Mesenteric fat pad (tissue), 1 donor: ENCODE measurements around the gene SEMA4D. TPM values are rescaled to one million over a fixed set of nuclear protein-coding genes. Genes with fewer than 3 reads are reported as not detected.
"Not testable (repeated sequence)": the region's sequence is repeated elsewhere in the genome, so short reads cannot be mapped to it uniquely, and the experiment has no call there.

ENCODE experiments used
- DNase-seq: peaks from one replicate; pipeline ENCODE4 v3.0.0-alpha.2; 2020; ENCODE audit warnings: low spot score
- total RNA-seq: library from RNA; stranded (reverse); fragmentation: NEBNext Ultra II Directional; extraction: Animal tissue kit (Norgen Biotek cat#: 25700); gene quantifications from one replicate; pipeline ENCODE4 v1.2.1, GENCODE V29; 2021
- donor health status: DM: yes; HTN: yes; CAD: no.

Gene SEMA4D
- total RNA-seq, 1 donor from 2014 or later, result 16.9 TPM

DNA sequence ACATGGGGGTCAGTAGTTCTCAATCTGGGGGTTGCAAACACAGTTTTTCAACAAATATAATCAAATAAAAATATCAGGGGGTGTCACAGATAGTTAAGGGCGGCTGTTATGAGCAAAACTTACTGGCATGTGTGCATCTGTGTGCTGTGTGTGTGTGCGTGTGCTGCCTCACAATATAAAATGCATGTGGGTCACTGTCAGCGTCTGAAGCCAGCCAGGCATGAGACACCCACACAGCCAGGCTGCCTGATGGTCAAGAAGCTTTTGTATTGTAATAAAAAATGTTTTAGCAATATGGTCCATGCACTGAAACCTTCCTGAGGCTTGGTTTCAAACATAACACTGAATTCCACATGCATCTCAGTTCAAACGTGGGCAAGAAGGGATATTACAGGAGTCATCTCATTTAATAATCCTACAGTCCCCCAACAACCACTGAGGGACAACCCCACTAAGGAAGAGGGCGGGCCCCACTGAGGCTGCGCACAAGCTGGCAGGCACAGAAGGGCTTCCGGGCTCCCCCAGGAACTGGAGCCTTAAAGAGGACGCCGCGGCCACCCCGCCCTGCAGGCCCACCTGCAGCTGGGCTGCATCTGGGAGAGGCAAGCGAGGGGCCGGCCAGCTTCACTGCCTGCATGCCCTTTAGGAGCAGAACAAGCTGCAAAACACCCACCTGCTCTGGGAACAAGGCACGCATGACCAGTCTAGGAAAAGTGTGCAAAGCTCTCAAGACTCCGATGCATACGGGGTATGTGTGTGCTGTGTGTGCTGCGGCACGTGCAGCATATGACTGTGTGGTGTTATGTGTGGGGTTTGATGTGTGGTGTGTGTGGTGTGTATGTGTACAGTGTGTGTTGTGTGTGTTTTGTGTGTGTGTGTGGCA is 14.1 kb downstream of the SEMA4D start:
- no peak for DNase-seq

DNA sequence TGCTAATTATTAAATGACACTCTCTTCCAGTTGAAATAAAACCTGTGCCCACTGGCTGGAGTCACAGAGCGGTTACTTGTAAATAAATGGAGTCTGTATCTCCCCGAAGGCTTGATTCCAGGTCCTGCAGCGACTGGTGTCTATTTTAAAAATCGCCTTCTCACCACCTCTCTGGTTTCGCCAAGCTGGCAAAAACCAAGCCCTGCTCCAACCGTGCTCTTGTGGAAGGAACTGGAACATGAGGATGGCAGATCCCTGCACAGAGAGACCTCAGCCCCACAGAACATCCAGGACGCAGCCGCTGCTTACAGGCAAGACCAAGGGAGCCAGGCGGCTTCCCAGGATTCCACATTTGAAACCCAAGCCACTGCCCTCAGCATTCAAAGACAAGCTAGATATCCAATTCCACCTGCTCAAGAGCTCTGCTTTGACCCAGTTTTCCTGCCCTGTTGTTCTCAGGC is 15.0 kb downstream of the SEMA4D start:
- DNase-seq, result no peak

DNA sequence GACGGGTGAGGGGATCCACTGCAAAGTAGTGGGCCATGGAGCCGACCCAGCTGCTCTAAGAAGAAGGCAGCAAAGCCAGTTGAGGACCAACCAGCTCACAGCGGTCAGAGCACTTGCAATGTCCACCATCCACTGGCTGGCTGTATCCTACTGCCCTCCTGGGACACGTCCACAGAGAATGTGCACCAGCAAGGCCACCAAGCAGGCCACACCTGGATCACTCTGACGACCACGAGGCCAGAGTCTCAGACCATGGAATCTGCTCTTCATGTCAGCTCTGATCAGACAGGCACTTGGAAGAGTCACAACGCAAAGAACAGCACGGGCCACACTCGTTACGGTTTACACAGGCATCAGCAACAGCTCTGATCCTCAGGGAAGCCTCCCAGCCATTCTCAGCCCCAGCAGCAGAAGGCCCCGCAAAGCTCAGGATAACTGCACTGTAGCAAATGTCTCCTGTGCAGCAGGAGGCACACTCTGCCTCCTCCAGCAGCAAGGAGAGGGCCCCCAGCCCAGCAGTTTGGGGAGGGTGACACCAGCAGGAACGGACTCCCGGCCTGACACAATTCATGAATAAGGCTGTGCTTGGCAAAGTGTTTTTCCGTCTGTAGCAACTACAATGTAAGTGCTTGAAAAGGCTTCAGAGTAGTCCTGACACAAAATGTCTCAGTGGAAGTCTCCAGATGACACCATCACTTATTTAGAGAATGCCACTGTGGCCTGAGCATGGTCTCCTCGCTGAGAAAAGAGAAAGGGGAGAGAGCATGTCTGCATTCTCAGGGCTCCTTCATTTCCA is 15.7 kb downstream of the SEMA4D start:
- DNase-seq, result no peak

DNA sequence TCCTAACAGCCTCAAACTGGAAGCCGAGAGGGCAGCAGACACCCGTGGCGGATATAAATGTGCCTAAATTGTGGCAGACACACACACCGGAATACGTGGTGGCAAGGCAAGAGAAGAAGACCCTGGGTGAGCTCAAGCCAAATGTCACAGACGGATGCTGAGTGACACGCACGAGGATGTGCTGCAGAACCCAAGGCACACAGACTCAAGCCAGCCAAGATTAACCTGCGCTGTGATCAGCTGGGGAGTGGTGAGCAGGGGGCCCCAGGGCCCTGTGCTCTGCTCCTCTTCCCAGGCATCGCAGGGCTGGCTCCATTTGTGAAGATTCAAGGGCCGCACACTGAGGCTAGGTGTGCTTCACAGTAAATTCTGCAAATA is 16.4 kb downstream of the SEMA4D start:
- DNase-seq, result no peak

DNA sequence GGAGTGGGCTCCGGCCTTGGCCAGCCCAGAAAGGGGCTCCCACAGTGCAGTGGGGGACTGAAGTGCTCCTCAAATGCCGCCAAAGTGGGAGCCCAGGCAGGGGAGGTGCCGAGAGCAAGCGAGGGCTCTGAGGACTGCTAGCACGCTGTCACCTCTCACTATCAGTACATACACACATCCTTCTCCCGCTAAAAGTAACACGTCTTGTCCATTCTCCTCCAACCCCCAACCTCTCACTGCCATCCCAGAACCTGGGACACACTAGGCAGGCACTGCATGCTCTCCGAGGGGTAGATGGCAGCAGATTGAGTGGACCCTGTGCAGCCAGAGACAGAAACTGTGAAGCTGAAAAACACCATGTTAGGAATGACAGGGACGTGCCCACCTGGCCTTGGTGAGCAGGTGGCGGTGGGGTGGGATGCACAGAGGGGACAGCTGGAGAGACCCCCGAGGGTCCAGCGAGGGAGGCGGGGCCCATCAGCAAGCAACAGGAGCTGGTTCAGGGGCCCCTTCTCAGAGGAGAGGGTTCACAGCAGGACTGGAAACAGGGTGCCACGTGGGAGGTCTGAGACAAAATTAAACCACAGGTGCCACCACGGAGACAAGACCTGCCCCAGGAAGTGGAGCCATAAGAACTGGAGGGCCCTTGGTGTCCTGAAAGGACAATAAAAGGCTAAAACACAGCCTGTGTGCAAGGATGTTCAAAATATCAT is 16.9 kb downstream of the SEMA4D start:
- no peak for DNase-seq

DNA sequence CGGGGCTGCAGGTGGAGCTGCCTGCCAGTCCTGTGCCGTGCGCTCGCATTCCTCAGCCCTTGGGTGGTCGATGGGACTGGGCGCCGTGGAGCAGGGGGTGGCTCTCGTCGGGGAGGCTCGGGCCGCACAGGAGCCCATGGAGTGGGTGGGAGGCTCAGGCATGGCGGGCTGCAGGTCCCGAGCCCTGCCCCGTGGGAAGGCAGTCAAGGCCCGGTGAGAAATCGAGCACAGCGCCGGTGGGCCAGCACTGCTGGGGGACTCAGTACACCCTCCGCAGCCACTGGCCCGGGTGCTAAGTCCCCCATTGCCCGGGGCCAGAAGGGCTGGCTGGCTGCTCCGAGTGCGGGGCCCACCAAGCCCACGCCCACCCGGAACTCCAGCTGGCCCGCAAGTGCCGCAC is 17.5 kb downstream of the SEMA4D start:
- DNase-seq, result not testable (repeated sequence)

DNA sequence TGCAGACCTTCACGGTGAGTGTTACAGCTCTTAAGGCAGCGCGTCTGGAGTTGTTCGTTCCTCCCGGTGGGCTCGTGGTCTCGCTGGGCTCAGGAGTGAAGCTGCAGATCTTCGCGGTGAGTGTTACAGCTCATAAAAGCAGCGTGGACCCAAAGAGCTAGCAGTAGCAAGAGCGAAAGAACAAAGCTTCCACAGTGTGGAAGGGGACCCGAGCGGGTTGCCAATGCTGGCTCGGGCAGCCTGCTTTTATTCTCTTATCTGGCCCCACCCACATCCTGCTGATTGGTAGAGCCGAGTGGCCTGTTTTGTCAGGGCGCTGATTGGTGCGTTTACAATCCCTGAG is 18.3 kb downstream of the SEMA4D start:
- not testable (repeated sequence) for DNase-seq

DNA sequence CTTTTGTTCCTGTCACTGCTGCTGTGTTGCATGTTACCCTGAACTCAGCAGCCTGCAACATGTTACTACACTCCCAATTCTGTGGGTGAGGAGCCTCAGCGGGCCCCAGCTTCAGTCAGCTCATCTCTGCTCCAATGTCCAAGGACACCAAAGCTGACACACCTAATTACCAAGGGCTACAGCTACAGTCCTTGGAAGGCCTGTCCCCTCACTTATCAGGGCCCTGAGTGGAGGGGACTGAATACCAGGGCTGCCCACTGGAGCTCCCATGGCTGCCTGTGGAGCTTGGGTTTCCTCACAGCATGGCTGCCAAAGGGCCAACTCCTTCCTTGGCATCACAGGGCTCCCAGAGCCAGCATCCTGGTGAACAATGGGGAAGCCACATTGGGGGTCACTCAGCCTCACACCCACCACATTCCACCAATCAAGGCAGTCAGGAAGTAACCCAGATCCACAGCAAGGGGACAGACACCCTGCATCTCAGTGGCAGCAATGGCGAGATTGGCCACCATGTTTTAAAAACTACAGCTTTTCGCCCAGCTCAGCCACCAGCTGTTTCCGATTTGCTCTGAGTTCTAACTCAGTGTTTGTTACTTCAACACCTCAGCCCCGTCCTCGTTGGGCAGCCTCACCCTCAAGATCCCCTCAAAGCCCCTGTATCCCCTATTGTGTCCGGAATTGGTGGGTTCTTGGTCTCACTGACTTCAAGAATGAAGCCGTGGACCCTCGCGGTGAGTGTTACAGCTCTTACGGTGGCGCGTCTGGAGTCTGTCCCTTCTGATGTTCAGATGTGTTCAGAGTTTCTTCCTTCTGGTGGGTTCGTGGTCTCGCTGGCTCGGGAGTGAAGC is 18.9 kb downstream of the SEMA4D start:
- no peak for DNase-seq

DNA sequence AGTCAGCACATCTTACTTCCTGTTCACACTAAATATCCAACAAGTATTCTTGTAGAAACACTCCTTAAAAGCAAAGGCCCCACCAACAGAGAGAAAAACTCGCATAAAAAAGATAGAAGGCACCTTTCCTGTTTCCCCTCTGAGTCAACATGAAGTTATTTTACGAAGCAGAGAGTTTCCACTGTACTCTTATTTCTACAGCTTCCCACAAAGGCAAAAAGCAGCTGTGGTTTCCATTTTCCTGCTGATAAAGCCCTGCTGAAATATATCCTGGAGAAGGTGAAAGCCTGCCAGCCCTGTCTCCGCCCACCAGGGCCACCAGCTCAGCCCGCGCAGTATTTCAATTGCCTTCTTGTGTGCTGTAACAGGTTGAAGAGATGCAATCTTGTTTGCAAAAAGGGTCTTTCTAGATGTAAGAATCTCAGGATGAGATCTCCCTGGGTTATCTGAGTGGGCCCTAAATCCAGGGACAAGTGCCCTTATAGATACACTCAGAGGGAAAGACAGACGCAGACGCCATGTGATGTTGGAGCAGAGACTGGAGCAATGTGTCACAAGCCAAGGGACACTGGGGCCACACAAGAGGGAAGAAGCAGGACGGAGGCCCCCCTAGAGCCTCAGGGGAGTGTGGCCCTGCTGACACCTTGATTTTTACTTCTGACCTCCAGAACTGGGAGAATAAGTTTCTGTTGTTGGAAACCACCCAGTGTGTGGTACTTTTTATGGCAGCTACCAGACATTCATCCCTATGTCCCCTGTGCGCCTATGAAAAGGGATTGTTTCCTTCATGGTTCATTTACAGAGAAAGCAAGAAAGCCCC is 19.9 kb downstream of the SEMA4D start:
- DNase-seq, result no peak

DNA sequence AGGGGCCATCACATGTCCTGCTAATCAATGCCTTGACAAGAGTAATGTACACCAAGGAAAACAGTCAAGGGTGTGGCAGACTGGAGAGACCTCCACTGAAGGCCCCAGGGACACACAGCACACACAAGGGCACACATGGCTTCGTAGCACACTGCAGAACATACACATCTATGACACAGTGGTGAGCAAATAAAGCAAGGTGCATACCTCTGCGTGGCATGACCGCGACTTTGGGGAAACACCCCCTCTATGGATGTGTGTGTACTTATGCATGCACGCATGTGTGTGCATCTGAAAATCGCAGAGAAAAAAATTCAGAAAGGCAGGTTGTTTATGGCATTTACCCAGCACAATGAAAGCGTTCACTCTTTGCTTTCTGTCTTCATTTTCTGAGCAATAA is 20.5 kb downstream of the SEMA4D start:
- no peak for DNase-seq

DNA sequence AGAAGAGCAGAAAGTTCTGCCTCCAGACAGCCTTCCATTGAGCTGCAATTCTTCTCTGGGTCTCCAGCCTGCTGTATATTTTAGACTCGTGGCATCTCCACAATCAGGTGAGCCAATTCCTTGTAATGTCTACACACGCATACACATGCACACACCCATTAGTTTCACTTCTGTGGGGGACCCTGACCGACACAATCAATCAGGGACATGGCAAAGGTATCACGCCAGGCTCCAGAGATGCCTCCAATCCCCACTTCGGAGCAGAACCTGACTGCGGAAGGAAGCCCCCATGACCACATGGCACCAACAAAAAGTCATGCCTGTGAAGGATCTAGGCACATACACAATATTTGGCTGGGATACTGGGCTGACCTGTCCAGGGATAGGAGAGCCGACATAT is 21.4 kb downstream of the SEMA4D start:
- DNase-seq, result no peak

DNA sequence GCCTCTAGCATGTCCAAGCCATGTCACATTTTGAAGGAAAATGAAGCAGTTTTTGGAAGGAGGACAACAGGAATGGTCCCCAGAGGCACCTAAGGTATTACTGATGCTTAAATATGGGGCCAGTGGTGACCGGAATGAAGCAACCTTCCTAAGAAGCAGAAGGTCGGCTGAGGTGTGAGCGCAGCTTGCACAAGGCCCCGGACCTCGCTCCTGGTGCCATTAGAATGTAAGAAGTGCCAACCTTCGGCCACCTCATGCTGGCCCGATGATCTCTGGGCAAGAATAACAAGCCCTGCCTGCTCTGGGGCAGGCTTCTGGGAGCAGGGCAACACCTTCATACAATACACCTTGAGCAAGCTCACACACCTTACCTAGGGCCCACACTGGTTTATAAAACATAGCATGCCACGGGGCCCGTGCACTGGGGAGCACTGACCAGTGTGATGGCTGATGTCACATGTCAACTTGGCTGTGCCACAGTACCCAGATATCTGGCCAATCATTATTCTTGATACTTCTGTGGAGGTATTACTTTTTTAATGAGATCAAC is 21.9 kb downstream of the SEMA4D start:
- DNase-seq, result no peak

DNA sequence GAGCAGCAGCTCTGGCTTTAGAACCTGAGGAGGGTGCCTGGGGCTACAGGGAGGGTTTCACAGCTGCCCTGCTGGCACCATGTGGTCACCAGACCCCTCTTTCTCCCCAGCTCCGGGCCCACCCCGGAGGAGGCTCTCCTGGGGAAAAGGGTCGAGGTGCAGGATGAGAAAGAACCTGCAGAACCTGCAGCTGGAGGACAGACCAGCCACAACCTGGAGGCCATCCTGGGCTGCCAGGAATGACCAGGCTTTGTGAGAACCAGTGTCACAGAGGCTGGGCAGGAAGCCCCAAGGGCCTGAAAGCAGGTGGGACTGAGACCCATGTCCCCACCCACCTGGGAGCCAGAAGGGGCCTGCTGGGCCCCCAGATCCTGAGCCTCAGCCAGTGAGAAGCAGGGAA is 23.0 kb downstream of the SEMA4D start:
- no peak for DNase-seq

DNA sequence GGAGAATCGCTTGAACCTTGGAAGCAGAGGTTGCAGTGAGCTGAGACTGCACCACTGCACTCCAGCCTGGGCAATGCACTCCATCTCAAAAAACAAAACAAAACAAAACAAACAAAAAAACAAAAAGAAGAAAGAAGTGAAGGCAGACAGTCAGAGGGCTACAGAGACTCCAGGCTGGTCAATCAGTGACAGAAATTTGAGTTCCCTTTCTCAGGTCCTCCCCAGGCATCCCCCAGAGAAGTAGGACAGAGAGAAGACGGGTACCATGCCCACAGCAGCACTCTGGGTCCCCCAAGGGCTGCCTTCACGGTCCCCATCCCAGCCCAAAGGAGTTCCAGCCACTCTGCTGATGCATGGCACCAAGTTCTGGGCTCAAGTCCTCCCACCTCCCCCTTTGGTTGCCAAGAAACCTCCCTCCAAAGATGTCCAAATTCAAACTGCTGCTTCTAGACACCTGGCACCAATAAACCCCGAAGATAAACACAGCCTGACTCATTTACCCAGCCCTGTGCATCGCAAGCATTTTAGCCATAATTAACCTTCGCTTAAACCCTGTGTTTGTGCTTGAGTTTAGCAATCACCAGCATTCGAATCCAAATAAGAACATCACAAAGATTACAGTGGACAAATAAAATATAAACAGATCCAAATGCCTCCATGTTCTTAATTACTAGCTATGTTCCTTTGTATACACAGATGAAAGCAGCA is 24.0 kb downstream of the SEMA4D start:
- no peak for DNase-seq

DNA sequence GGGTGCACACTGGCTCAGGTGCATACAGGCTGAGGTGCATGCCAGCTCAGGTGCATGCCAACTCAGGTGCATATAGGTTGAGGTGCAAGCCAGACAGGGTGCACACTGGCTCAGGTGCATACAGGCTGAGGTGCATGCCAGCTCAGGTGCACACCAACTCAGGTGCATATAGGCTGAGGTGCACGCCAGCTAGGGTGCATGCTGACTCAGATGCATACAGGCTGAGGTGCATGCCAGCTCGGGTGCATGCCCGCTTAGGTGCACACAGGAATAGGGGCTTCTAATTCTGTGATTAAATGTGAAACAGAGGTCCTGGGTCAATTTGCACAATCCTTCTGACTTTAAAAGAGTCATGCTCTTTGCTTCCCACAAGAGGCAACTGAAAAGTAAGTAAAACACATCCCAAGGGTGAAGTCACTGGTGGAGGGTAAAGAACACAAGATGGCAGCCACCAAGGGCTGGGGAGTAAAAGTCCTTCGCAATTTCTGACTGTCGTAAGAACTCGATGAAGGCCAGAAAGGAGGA is 26.1 kb downstream of the SEMA4D start:
- DNase-seq, result not testable (repeated sequence)

DNA sequence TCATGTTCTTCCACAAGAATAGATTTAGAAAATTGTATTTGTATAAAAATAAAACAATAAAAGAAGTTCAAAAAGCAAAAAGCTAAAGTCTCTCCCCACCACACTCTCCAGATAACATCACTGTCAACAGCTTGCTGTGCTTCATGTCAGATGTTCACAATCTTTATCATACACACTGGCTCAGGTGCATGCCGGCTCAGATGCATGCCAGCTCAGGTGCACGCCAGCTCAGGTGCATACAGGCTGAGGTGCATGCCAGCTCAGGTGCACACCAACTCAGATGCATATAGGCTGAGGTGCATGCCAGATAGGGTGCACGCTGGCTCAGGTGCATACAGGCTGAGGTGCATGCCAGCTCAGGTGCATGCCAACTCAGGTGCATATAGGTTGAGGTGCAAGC is 26.5 kb downstream of the SEMA4D start:
- no peak for DNase-seq

DNA sequence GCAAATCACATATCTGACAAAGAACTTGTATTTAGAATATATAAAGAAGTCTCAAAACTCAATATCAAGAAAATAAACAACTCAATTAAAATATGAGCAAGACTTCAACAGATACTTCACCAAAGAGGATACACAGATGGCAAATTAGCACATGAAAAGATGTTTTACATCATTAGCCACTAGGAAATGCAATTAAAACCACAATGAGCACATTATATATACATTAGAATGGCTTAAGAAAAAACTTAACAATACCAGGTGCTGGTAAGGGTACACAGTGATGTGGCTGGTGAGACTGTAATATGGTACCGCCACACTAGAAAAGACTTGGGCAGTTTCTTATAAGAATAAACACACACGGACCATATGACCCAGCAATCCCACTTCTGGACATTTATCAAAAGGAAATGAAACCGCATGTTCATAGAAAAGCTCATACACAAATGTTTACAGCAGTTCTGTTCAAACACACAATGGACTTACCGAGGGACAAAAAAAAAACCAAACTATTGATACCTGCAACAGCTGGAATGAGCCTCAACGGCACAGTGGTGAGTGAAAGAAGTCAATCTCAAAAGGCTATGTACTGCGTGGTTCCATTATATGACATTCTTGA is 27.6 kb downstream of the SEMA4D start:
- no peak for DNase-seq

DNA sequence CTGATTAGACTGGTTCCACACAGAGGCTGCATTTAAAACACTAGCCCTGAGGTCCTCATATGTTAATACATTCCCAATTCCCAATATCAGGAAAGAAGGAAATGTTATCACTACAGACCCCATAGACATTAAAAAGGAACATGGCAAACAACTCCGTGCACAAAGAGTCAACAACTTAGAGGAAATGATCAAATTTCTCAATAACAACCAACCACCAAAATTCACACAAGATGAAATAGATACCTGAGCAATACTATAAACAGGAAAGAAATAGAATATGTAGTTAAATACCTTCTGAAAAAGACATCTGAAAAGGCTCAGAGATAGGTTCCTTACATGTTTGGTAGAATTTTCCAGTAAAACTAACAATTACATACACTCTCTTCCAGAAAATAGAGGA is 28.9 kb downstream of the SEMA4D start:
- no peak for DNase-seq
